IMR-90 (cell line): ENCODE measurements around the gene APPBP2. TPM values are rescaled to one million over a fixed set of nuclear protein-coding genes. Genes with fewer than 3 reads are reported as not detected.

Experiments
- ATAC-seq: fragments of 200-7000 bp; cut with Tn5 transposase; 2 replicates; pipeline ENCODE4 v1.9.1; 2020; ENCODE audit warnings: low read depth, mild to moderate bottlenecking, moderate library complexity
- BruUV-seq: library from RNA; stranded (reverse); fragments of 400-500 nt; replicated peaks from 2 replicates; lab custom pipeline; 2021; lab: Mats Ljungman, UMichigan
- CTCF ChIA-PET: fragments of 300-600 bp; formaldehyde crosslinking; extraction: SDS; loops from one replicate; lab custom pipeline; 2021; ENCODE audit warnings: antibody characterized with exemption; lab: Yijun Ruan, JAX
- POLR2A ChIA-PET: fragments of 300-600 bp; sonication (Branson Sonifier 250); formaldehyde crosslinking; loops from one replicate; lab custom pipeline; 2022; ENCODE audit warnings: antibody characterized with exemption; ENCODE audit not compliant: unreplicated experiment; lab: Charles Lee
- DNase-seq: peaks from one replicate; pipeline ENCODE4 v3.0.0; 2013
- H2AFZ ChIP-seq: replicated peaks from 2 replicates; pipeline ENCODE3; 2013; ENCODE audit warnings: low read length, mild to moderate bottlenecking; ENCODE audit not compliant: poor library complexity
- H2AK5ac ChIP-seq: 2 replicates; pipeline ENCODE4 v1.6.1; 2013; ENCODE audit warnings: low read depth, low read length, inconsistent platforms
- H2AK9ac ChIP-seq: replicated peaks from 2 replicates; pipeline ENCODE3; 2013; ENCODE audit warnings: mild to moderate bottlenecking, low read depth, low read length, moderate library complexity; ENCODE audit not compliant: poor library complexity
- H2BK120ac ChIP-seq: 2 replicates; pipeline ENCODE4 v1.6.1; 2013; ENCODE audit warnings: low read depth, low read length, inconsistent platforms
- H2BK15ac ChIP-seq: 3 replicates; pipeline ENCODE4 v1.6.1; 2013; ENCODE audit warnings: low read depth, low read length, inconsistent platforms
- H2BK20ac ChIP-seq: 2 replicates; pipeline ENCODE4 v1.6.1; 2013; ENCODE audit warnings: low read depth, mild to moderate bottlenecking, inconsistent platforms, low read length, moderate library complexity
- H2BK5ac ChIP-seq: 2 replicates; pipeline ENCODE4 v1.6.1; 2013; ENCODE audit warnings: mild to moderate bottlenecking, low read depth, low read length, inconsistent platforms; ENCODE audit not compliant: poor library complexity, severe bottlenecking
- H3K14ac ChIP-seq: replicated peaks from 2 replicates; pipeline ENCODE4 v1.6.1; 2013; ENCODE audit warnings: low read depth, low read length, inconsistent platforms
- H3K18ac ChIP-seq: 2 replicates; pipeline ENCODE4 v1.6.1; 2013; ENCODE audit warnings: low read depth, low read length, control low read depth
- H3K23ac ChIP-seq: 2 replicates; pipeline ENCODE4 v1.6.1; 2013; ENCODE audit warnings: low read depth, low read length, inconsistent platforms
- H3K27ac ChIP-seq: 2 replicates; pipeline ENCODE4 v1.5.1; 2013; ENCODE audit warnings: mild to moderate bottlenecking, control low read depth, low read length; ENCODE audit not compliant: insufficient read depth
- H3K27me3 ChIP-seq: 2 replicates; pipeline ENCODE4 v1.6.1; 2013; ENCODE audit warnings: low read length; ENCODE audit not compliant: control insufficient read depth, insufficient read depth
- H3K36me3 ChIP-seq: 2 replicates; pipeline ENCODE4 v1.6.1; 2013; ENCODE audit warnings: low read length, mixed read lengths; ENCODE audit not compliant: control insufficient read depth, insufficient read depth
- H3K4ac ChIP-seq: 2 replicates; pipeline ENCODE4 v1.6.1; 2013; ENCODE audit warnings: low read depth, low read length, inconsistent platforms
- H3K4me1 ChIP-seq: 2 replicates; pipeline ENCODE4 v1.6.1; 2013; ENCODE audit warnings: low read length, mixed read lengths; ENCODE audit not compliant: control insufficient read depth, insufficient read depth
- H3K4me2 ChIP-seq: 2 replicates; pipeline ENCODE4 v1.6.1; 2013; ENCODE audit warnings: low read depth, mild to moderate bottlenecking, control low read depth, low read length, moderate library complexity
- H3K4me3 ChIP-seq: 2 replicates; pipeline ENCODE4 v1.5.1; 2013; ENCODE audit warnings: low read depth, mild to moderate bottlenecking, control low read depth, low read length, moderate library complexity; ENCODE audit not compliant: insufficient read depth
- H3K56ac ChIP-seq: 2 replicates; pipeline ENCODE4 v1.6.1; 2013; ENCODE audit warnings: low read length, inconsistent platforms; ENCODE audit not compliant: insufficient read depth; ENCODE audit errors: extremely low read depth
- H3K79me1 ChIP-seq, 2 experiments: 2 replicates each; pipeline ENCODE4 v1.6.1; 2013; ENCODE audit warnings: low read length in 2 of 2, inconsistent platforms in 1 of 2, low read depth in 1 of 2
- H3K9ac ChIP-seq: 2 replicates; pipeline ENCODE4 v1.6.1; 2013; ENCODE audit warnings: low read depth, low read length, control low read depth
- H3K9me1 ChIP-seq: 2 replicates; pipeline ENCODE4 v1.6.1; 2013; ENCODE audit warnings: low read length, inconsistent platforms; ENCODE audit not compliant: insufficient read depth
- H3K9me3 ChIP-seq: 2 replicates; pipeline ENCODE4 v1.6.1; 2013; ENCODE audit warnings: low read length; ENCODE audit not compliant: control insufficient read depth, insufficient read depth
- H4K20me1 ChIP-seq: 2 replicates; pipeline ENCODE4 v1.6.1; 2013; ENCODE audit warnings: low read length, inconsistent platforms; ENCODE audit not compliant: insufficient read depth
- H4K5ac ChIP-seq: 2 replicates; pipeline ENCODE4 v1.6.1; 2013; ENCODE audit warnings: mild to moderate bottlenecking, low read depth, low read length, control low read depth
- H4K8ac ChIP-seq, 2 experiments: 2 replicates each; pipeline ENCODE4 v1.6.1; 2013; ENCODE audit warnings: low read depth in 2 of 2, low read length in 2 of 2, control low read depth in 1 of 2, inconsistent platforms in 1 of 2
- H4K91ac ChIP-seq: 2 replicates; pipeline ENCODE4 v1.6.1; 2013; ENCODE audit warnings: low read depth, low read length, inconsistent platforms; ENCODE audit not compliant: insufficient read depth
- CEBPB ChIP-seq: IDR thresholded peaks from 2 replicates; pipeline ENCODE4 v1.6.1; 2012; ENCODE audit warnings: low read depth, low read length, improper control_type of control experiment
- CTCF ChIP-seq: conservative IDR thresholded peaks from 2 replicates; pipeline ENCODE4 v1.5.1; 2012; ENCODE audit warnings: mild to moderate bottlenecking, low read depth, low read length, improper control_type of control experiment
- ELK1 ChIP-seq: fragments of 150-350 bp; IDR thresholded peaks from 2 replicates; pipeline ENCODE4 v1.6.1; 2016; ENCODE audit warnings: low read depth, mild to moderate bottlenecking, low read length, moderate library complexity, borderline replicate concordance
- MAFK ChIP-seq: IDR thresholded peaks from 2 replicates; pipeline ENCODE4 v1.6.1; 2012; ENCODE audit warnings: low read depth, low read length, improper control_type of control experiment
- WGBS, 2 experiments: methylation state at CpG; one replicate each; pipeline versions ENCODE4 v1.1.5 to v1.1.7; 2013; ENCODE audit warnings: missing lambda C conversion rate in 2 of 2; ENCODE audit not compliant: insufficient read length in 1 of 2; ENCODE audit errors: extremely low coverage in 2 of 2; 5-methylcytosine and 5-hydroxymethylcytosine counted together
- dilution Hi-C: fragments of 300-500 bp; cut with HindIII; formaldehyde crosslinking; loops from one replicate; pipeline ENCODE4 v1.14.3; 2018; ENCODE audit warnings: low sequenced_read_pairs; ENCODE audit not compliant: unreplicated experiment
- in situ Hi-C: fragments of 300-500 bp; cut with MboI; formaldehyde crosslinking; loops from 3 replicates; pipeline ENCODE4 v1.14.3; 2019; ENCODE audit warnings: low sequenced_read_pairs, inconsistent platforms, mixed read lengths
- intact Hi-C: fragments of 100-400 bp; cut with micrococcal nuclease; formaldehyde crosslinking; loops from 2 replicates; pipeline ENCODE4 v1.10.0; 2022
- polyA plus RNA-seq, 3 experiments: library from polyadenylated mRNA; depleted of rRNA; stranded (reverse); fragments of >200 nt; gene quantifications; 2 replicates each; pipeline ENCODE4 v1.2.3, GENCODE V29; 2012; ENCODE audit warnings: low replicate concordance in 1 of 3
- total RNA-seq: library from RNA; depleted of rRNA; stranded (reverse); fragments of >200 nt; gene quantifications from 2 replicates; pipeline ENCODE4 v1.2.3, GENCODE V29; 2012

The APPBP2 gene
- total and polyA plus RNA-seq, 2 of the 4 experiments (the other 2 are of a cell fraction) = 12.3 to 93.9 TPM

GRCh38 chr17:60559995-60560859 is 34.2 kb upstream of the APPBP2 start (continued):
- TF ChIP-seq MAFK = no peak

GRCh38 chr17:60559659-60559994 is 33.6 kb upstream of the APPBP2 start:
- ChIA-PET CTCF (no interaction called here), POLR2A (no interaction called here)
- Histone ChIP-seq H3K79me1 (no peaks in the 10 kb centered on the region), H2BK15ac (no peak overlapping the region), H3K4me3 (no peak overlapping the region), H3K36me3 (no peaks in the 10 kb centered on the region), H3K4me1 (no peaks in the 10 kb centered on the region), H3K27me3 (no peaks in the 10 kb centered on the region), H3K9ac (no peak overlapping the region), H3K23ac (no peak overlapping the region), H3K56ac (no peak overlapping the region), H3K9me3 (no peaks in the 10 kb centered on the region), H3K4me2 (no peak overlapping the region), H4K8ac (no peak overlapping the region), H3K4ac (no peak overlapping the region), H2BK5ac (no peak overlapping the region), H4K5ac (no peak overlapping the region), H3K27ac (no peak overlapping the region), H2AFZ (no peak overlapping the region), H3K9me1 (0 out of 2 replicates have a peak, but pooled peaks cover 4% of the 10 kb centered on the region), H4K20me1 (no peaks in the 10 kb centered on the region), H3K18ac (no peak overlapping the region), H3K14ac (no peak overlapping the region), H4K91ac (no peak overlapping the region), H2BK120ac (no peak overlapping the region), H2AK9ac (no peak overlapping the region), H2BK20ac (no peak overlapping the region), H2AK5ac (no peak overlapping the region)
- DNase-seq (no peak), ATAC-seq (no peak)
- dilution Hi-C loops (no loop called here), intact Hi-C loops (no loop called here), in situ Hi-C loops (no loop called here)
- 93% methylated on average over 6 of the region's 8 CpGs; no CpG with 5 or more reads in 1 of the 2 experiments for WGBS, 2 experiments
- no peak for TF ChIP-seq CEBPB
- no peak for TF ChIP-seq CTCF
- no peak for TF ChIP-seq ELK1
- BruUV-seq = no TSS peak
